GM21515 (cell line): Measurements from ENCODE around the gene ABCG1.
"Not testable (repeated sequence)": the region's sequence is repeated elsewhere in the genome, so short reads cannot be mapped to it uniquely, and the experiment has no call there.

ENCODE experiments used
- ATAC-seq: cut with Tn5 transposase; IDR thresholded peaks from one replicate; pipeline ENCODE4 v1.9.1; 2021; ENCODE audit not compliant: unreplicated experiment

The ABCG1 gene

GRCh38 chr21:42288962-42289361 lies 70.0 kb downstream of the ABCG1 start:
- ATAC-seq, result no peak

DNA sequence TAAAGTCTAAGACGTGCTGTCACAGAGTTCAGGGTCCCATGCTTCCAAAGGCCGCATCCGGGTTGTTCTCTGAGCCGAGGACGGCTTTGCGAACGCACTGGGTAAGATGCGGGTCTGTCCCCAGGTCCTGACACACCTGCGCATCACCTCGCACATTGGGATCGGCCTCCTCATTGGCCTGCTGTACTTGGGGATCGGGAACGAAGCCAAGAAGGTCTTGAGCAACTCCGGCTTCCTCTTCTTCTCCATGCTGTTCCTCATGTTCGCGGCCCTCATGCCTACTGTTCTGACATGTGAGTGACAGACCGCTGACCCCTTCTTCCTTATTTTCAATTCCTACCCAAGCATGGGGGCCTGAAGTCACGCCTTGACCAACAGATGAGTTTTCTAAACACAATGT lies 71.0 kb downstream of the ABCG1 start:
- ATAC-seq, result no peak

- no peak for ATAC-seq
Measured at GRCh38 chr21:42290505-42290904, 71.6 kb downstream of the ABCG1 start.

GRCh38 chr21:42291003-42291750 lies 72.2 kb downstream of the ABCG1 start:
- no peak for ATAC-seq

DNA sequence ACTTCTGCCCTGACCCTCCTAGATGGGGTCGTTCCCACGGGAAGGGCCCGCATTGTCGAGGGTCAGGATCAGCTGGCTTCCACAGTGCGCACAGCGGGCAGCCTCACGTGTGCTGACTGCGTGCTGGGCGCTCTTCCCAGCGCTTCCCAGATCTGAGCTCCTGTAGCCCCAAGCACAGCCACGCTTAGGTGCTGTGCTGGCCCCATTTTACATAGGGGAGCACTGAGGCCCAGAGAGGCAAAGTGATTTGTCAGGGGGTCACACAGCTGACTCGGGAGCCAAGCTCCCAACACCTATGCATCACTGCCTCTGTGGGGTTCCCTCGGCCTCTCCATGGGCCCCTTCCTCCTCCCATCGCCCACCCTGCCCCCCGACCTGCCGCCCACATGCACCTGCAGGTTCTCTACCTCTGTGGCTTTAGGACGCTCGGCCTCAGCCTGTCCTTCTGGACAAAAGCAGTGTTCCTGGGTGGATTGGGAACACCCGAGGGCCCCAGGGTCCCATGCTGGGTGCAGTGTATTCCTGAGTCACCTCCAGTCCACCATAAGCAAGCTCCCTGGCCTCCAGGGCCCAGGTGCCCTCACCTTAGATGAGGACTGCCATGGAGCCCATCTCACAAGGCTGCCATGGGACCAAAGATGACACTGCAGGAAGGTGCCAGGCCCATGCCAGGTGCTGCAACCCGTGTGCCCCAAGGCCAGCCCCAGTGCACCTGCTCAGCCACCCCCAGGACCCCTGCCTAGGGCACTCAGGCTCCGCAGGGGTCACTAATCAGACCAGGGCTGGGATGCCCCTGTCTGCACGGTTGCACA lies 73.0 kb downstream of the ABCG1 start:
- no peak for ATAC-seq

- ATAC-seq, result not testable (repeated sequence)
Measured at GRCh38 chr21:42292563-42293142, 73.7 kb downstream of the ABCG1 start.

DNA sequence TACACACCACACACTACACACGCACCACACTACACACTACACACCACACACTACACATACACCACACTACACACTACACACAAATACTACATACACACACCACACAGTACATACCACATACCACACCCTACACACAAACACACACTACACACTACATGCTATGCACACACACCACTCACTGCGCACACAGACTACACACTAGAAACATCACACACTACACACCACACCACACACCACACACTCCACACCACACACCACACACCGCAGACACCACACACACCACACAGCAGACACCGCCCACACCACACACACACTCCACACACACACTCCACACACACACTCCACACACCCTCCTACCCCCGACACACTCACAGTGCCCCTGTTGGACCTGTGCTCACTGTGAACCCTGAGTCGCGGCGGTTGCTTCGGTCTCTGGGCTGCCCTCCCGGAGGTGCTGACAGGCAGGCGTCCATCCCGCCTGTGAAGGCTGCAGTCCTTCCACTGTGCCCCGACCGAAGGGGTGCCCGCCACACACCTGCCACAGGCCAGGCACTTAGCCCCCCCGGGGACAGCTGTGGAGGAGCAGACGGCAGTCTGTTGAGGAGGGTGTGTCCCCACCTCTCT lies 74.8 kb downstream of the ABCG1 start:
- ATAC-seq, result no peak

DNA sequence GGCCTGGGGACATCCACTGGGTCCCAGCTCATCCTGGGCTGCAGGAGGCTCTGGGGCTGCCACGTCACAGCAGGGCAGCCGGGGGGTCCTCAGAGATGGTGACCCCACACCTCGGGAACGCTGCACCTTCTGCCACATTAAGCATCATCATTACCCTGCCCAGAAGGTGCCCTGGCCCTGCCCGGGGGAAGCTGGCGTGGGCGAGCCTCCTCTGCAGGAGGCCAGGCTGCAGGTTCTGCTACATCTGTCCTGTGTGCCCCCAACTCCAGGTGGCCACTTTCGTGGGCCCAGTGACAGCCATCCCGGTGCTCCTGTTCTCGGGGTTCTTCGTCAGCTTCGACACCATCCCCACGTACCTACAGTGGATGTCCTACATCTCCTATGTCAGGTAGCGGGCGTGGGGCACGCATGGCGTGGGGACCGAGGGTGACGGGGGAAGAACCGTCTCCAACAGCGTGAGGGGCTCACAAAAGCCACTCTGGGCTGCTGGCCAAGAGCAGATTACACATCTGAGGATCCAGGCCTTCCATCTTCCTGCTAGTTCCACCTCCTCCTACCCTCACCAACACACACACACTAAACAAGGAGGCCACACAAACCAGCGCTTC lies 75.4 kb downstream of the ABCG1 start:
- ATAC-seq, result no peak

DNA sequence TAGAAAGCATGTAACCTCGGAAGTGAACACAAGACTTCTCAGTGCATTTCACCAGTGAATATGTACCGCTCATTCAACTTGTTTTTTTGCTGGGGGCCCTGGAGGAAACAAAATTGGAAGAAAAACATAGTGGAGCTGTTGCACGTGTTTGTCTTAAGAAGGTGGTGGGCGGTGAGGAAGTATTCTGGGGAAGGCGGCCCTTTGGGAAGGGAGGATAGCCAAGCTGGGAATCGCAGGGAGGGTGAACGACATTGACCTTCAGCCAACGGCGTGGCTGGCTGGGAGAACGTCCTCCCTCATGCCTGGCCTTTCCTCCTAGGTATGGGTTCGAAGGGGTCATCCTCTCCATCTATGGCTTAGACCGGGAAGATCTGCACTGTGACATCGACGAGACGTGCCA lies 76.9 kb downstream of the ABCG1 start:
- ATAC-seq, result no peak

DNA sequence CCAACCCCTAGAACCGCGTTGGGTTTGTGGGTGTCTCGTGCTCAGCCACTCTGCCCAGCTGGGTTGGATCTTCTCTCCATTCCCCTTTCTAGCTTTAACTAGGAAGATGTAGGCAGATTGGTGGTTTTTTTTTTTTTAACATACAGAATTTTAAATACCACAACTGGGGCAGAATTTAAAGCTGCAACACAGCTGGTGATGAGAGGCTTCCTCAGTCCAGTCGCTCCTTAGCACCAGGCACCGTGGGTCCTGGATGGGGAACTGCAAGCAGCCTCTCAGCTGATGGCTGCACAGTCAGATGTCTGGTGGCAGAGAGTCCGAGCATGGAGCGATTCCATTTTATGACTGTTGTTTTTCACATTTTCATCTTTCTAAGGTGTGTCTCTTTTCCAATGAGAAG lies 77.6 kb downstream of the ABCG1 start:
- no peak for ATAC-seq

- no peak for ATAC-seq
Measured at GRCh38 chr21:42297377-42297776, 78.4 kb downstream of the ABCG1 start.

DNA sequence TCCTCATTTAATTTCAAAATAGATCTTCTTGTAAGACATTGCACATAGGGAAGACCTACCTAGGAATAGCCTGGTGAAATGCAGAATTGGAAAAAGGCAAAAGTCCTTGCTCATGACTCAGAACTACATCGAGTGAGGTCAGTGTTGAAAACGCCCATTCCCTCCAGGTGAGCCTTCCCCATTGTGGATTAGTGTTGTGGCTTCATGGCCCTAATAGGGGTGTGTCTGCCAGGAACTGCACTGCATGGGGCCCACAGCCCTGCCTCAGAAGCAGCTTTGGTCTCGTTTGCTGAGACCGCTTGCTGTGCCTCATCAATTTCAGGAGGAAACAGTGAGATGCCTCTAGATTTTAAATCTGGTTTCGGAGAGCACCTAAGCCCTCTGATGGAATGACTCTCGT lies 79.3 kb downstream of the ABCG1 start:
- ATAC-seq, result no peak

GRCh38 chr21:42298657-42299056 lies 79.7 kb downstream of the ABCG1 start:
- no peak for ATAC-seq

DNA sequence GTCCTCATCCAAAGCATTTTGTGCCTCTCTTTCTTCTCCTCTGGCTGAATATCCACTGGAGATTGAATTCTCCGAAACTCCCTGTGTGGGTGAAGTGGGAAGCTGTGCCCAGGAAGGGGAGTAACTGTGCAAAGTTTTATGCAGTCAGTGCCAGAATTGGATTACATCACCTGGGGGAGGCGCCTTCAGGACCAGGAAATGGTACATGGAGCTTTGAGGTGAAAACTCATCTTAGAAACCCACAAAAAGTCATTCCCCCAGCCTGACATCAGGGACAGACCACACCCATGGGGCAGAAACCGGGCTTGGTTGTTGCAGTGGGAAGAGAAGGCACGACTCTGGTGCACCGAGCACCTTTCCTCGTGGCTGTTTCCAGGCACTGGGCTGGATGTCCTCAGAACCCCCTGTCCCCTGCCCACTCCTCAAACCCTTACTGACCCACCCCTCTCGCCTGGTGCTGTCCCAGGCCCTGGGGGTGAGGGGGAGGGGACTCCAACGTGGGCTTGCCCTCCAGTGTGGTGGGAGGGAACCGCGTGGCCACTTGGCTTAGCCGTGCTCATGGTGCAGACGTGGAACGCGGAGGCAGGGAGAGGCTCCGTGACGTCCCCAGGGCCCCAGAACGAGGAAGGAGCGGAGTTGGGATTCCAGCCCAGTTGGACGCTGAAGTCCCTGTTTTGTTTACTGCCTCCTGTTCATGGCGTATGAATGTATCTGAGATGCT lies 80.5 kb downstream of the ABCG1 start:
- no peak for ATAC-seq

DNA sequence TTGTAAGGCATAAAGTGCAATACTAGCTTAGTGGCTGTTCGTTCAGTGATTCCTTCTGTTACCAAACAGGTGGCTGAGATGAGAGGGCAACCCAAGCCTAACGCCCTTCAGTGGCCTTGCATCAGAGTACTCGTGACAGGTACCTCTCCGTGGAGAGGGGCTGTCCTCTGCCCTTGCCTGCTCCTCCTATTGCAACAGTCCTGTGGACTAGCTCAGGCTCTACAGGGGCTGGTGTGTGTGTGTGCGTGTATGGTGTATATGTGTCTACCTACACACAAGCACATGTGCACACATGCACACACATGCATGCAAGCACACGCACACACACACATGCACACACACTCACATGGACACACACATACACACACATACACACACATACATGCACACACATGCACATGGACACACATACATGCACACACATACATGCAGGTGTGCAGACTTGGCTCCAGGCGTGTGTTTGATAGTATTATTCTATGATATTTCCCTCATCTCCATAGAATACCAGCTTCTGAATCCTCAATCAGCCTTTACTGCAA lies 81.2 kb downstream of the ABCG1 start:
- no peak for ATAC-seq

GRCh38 chr21:42300956-42301355 lies 82.0 kb downstream of the ABCG1 start:
- ATAC-seq, result no peak

DNA sequence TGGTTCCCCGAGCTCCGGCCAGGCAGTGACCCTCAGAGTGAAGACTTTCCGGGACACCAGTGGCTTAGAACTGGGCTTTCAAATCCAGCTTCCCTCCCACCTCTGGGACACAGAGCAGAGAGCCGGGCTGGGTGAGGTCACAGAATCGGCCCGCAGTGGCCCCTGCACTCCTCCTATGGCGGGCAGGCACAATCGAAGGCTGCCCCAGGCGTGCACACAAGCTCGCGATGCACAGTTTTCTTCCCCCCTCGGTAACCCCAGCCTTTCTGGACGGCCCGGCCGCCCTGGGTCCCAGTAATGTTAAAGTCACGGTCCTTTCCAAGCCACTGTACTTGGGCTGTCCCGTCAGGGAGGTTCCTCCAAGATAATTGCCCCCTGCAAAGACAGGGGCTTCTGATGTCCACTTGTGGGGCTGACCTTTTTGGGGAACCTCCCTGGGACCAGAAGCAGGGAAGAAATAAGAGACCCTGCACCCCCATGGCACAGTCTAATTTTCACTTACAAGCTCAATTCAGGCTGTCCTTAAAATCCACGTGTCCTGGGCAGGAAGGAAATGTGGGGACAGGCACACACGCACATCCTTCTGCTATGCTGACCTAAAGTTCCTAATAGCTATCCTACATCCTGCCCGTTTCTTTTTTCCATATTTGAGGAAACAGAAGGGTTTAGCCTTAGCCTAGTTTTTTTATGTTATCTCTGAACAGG lies 82.6 kb downstream of the ABCG1 start:
- ATAC-seq, result no peak

DNA sequence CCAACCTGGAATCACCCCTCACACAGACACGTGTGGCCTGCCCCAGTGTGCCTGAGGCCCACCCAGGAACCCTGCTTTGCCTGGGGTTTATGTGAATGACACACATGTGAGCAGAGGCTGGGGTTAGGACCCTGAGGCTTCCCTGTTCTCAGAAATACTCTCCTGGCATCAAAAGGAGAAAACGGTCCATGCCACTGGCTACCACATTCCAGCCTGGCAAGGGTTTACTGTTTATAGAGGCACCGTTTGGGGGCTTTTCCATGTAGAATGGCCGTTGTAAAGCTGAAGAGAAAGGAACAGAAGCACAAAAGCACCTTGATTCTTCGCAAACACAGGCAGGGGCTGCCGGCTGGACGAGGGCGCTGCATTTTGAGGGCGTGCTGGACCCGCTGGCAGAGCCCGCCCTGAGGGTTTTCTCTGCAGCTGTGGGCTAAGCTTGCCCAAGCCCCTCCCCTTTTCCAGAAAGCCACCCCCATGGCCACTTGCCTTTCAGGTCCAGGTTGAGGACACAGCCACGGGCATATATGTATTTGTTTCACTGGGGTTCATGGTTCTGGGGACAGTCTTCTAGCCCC lies 83.2 kb downstream of the ABCG1 start:
- ATAC-seq, result no peak

DNA sequence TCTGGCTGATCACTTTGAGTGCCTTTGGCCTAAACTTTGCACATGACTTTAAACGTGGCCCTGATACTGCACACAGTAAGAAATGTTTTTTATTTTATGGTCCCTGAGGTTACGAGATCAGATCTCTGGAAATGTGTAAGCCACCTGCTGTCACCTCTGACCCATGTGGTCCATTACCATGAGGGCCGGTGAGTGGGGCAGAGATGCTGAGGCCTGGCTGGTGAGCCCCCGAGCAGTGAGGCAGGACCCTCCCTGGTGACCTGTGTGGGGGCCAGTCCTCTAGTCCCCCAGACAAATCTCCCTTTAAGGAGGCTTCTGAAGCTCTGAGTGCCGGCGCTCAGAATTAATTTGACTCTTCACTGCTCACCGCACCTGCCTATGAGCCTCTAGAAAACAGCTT lies 83.9 kb downstream of the ABCG1 start:
- no peak for ATAC-seq
